Measurements from ENCODE around the gene OXSR1.

DNA sequence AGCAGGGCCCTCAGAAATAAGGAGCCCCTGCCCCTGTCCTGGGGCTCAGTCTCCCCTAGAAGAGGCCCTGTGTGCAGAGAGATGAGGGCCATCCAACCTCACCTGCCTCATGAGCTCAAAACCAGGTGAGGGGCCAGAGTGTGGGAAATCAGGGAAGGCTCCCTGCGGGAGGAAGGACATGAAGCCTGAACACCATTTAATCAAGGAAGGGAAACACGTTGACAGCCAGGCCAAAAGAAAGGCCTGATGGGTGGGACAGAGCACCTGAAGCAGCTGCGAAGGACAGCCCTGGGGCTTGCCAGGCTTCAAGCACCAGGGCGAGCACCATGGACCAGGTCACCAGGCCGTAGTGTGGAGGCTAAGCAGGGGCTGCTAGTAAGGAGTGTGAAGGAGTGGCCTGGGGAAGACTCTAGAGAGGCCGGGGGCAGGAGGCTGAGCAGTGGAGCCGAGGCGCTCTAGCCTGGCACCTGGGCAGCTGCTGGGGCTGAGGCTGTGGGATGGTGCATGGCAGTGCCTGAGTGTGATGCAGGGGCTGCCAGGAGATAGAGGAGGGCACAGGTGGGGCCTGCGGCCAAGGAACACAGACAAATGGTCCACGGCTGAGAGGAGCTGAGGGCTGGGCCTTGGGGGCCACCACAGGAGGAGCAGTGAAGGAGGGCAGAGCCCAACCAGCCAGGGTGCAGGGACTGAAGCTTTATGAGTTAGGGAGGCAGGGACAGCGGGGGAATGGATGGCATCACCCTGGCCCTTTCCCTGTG, 44.5 kb upstream of the OXSR1 start:
- TF ChIP-seq, protein P1, sequence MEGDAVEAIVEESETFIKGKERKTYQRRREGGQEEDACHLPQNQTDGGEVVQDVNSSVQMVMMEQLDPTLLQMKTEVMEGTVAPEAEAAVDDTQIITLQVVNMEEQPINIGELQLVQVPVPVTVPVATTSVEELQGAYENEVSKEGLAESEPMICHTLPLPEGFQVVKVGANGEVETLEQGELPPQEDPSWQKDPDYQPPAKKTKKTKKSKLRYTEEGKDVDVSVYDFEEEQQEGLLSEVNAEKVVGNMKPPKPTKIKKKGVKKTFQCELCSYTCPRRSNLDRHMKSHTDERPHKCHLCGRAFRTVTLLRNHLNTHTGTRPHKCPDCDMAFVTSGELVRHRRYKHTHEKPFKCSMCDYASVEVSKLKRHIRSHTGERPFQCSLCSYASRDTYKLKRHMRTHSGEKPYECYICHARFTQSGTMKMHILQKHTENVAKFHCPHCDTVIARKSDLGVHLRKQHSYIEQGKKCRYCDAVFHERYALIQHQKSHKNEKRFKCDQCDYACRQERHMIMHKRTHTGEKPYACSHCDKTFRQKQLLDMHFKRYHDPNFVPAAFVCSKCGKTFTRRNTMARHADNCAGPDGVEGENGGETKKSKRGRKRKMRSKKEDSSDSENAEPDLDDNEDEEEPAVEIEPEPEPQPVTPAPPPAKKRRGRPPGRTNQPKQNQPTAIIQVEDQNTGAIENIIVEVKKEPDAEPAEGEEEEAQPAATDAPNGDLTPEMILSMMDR (IDR thresholded peaks at IDR 0.05), result no peak
- no peak for TF ChIP-seq POLR2A (IDR thresholded peaks at IDR 0.05)

Data from esophagus squamous epithelium (tissue), 4 donors.